ENCODE results near the gene ATP1A4. TPM values are rescaled to one million over a fixed set of nuclear protein-coding genes. Genes with fewer than 3 reads are reported as not detected.

Gene ATP1A4
- total and polyA plus RNA-seq, 2 of the 8 experiments (the other 6 are each of a cell fraction or from before 2014, with no cell fraction given), result 0.48 to 0.61 TPM

- TF ChIP-seq FOSL1 (IDR thresholded peaks at IDR 0.05; ENCODE audit: insufficient read depth, low read depth, low read length) (no peak), EZH2 (IDR thresholded peaks at IDR 0.05; ENCODE audit: low read depth, low read length, severe bottlenecking) (no peak), BRCA1 (IDR thresholded peaks at IDR 0.05; ENCODE audit: low read depth, low read length) (no peak), SIRT6 (IDR thresholded peaks at IDR 0.05; ENCODE audit: low read length) (no peak)
These were observed 27.7 kb upstream of the ATP1A4 start (continued) for GRCh38 chr1:160123726-160124125.
